Stimulated activated CD4-positive, alpha-beta T cell treated with anti-CD3 and anti-CD28 coated beads, TNF-alpha, amount 100 ng/mL, for 24 hours (primary cell): ENCODE measurements around the gene TYW1B.
A peak's percentile ranks its signal among the peaks of the same experiment; 100 is the strongest.
"Not testable (repeated sequence)": the region's sequence is repeated elsewhere in the genome, so short reads cannot be mapped to it uniquely, and the experiment has no call there.

ENCODE experiments used
- DNase-seq, 3 experiments: peaks; one replicate each; pipeline ENCODE4 v3.0.0-alpha.2; 2020; ENCODE audit warnings: low read depth in 3 of 3

TYW1B gene

DNA sequence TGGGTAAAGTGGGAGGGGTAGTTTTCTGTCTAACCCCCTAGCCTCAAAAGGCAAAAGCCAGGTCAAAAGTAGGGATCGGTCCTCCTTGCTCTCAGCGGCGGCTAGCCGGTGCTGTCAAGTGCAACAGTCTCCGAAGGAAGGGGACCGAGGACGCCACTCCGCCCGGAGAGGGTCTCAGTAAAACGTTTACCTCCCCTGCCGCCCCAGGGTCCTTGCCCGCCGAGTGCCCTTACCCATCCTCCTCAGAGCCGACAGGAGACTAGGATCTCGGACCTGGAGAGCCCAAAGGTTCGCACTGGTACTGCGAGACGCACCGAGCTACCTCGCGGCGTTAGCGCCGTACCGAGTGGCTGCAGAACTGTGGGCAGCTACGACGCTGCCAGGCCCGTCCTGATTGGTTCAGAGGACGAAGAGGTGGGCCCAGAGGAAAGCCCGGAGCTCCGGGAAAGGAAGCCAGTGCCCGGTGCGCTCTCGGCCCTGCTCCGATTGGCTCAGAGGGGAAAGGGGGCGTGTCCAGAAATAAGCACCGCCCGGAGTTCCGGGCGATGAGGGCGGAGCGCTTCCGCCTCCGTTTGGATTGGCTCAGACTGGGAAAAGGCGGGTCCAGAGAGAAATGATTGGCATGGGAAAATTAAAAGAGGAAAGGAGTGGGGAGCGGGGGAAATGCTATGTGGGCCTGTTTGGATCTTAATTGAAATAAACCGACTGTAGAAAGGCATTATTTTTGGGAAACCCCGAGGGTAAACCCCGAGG is at the start of gene TYW1B:
Gene TYW1B (minus strand): TSS at position 362 of the 753 bp plus-strand sequence. CDS start 125 bp downstream, at position 237.
- peak; percentile 93 to 96 (median 95) for DNase-seq

DNA sequence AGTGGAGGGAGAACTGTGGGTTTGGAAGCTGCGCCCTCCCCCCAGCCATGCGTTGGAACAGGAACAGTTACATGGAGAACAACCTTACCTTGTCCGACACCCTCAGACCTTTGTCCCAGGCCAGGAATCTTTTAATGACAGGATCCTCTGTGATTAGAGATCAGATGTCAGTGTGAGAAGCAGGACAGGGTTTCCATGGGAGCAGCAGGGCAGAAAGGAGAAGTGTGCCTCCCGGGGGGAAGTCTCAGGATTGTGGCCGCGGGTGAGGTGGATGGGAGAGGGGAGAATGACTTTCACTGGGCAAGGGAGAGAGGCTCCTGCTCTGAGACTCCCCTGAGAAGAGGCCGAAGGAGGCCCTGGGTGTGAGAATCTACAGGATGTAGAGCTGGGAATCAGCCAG is 39.6 kb upstream of the TYW1B start:
- not testable (repeated sequence) for DNase-seq

DNA sequence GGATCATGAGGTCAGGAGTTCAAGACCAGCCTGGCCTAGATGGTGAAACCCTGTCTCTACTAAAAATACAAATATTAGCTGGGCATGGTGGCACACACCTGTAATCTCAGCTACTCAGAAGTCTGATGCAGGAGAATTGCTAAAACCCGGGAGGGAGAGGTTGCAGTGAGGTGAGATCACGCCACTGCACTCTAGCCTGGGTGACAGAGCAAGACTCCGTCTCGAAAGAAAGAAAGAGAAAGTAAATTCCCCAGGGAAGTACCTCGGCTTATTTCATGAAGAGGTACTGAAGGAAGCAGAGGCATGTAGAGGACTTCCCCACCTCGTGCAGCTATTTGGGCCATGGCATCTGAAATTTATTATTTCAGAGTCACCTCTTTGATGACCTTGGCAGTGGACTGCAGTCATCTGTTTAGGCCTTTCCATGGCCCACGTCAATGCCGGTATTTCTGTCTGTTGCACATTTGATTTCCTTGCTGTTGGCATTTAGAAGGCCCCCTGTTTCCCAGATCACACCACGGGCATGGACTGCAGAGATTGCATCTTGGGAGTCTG is 30.9 kb upstream of the TYW1B start:
- DNase-seq = not testable (repeated sequence)

GRCh38 chr7:72857925-72858324 is 29.9 kb upstream of the TYW1B start:
- DNase-seq = not testable (repeated sequence)

DNA sequence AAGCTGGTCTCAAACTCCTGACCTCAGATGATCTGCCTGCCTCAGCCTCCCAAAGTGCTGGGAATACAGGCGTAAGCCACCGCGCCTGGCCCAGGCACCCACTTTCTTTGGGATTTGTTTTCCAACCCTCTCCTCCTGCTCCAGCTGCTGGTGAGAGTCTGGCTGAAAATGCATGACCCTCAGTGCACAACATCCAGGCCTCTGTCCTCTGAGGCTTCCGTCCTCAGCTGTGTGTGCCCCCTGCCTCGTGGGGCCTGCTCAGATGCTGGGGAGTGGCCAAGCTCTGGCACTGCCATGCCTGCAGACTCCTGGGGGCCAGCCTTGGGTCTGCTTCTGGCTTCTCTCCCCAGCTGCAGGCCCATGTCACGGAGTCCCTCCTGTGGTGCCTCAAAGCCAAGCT is 27.3 kb upstream of the TYW1B start:
- not testable (repeated sequence) for DNase-seq

GRCh38 chr7:72852937-72853336 is 24.9 kb upstream of the TYW1B start:
- not testable (repeated sequence) for DNase-seq

- DNase-seq = not testable (repeated sequence)
Observed at GRCh38 chr7:72850746-72851145, 22.7 kb upstream of the TYW1B start.

DNA sequence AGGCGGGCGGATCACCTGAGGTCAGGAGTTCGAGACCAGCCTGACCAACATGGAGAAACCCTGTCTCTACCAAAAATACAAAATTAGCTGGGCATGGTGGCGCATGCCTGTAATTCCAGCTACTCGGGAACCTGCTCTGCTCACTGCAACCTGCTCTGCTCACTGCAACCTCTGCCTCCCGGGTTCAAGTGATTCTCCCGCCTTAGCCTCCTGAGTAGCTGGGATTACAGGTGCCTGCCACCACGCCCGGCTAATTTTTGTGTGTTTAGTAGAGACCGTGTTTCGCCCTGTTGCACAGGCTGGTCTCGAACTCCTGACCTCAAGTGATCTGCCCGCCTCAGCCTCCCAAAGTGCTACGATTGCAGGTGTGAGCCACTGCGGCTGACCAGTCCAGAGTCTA is 16.1 kb upstream of the TYW1B start:
- DNase-seq = not testable (repeated sequence)

- DNase-seq = not testable (repeated sequence)
Observed at GRCh38 chr7:72843166-72843565, 15.2 kb upstream of the TYW1B start.

DNA sequence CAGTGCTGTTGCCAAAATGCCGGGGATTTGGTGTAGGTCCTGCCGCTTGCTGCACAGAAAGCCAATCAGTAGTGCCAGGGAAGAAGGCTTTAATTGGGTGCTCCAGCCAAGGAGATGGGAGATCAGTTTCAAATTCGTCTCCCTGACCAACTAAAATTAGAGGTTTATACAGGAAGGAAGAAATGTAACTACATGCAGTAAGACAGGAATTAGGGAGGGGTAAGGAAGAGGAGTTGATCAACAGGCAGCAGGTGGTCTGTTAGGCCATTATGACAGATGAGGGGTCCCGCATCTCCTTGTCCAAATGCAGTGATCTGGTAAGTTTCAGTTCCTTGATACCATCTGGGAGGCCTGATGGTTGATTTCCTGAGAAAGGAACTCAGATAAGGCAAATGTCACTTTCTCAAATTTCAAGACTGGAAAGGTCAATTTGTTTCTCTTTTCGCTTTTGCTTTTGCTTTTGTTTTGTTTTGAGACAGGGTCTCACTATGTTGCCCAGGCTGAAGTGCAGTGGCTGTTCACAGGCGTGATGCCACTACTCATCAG is 13.0 kb upstream of the TYW1B start:
- not testable (repeated sequence) for DNase-seq

GRCh38 chr7:72838315-72838714 is 10.3 kb upstream of the TYW1B start:
- not testable (repeated sequence) for DNase-seq

- DNase-seq = not testable (repeated sequence)
Observed at GRCh38 chr7:72837291-72837690, 9.3 kb upstream of the TYW1B start.

- DNase-seq = not testable (repeated sequence)
Observed at GRCh38 chr7:72830567-72830966, 2.6 kb upstream of the TYW1B start.

GRCh38 chr7:72829687-72830354 is 1.8 kb upstream of the TYW1B start:
- peak in 2 of 3 experiments; percentile 16 to 24 for DNase-seq

GRCh38 chr7:72829291-72829686 is 1.3 kb upstream of the TYW1B start:
- DNase-seq = peak; percentile 94 to 95 (median 95)

GRCh38 chr7:72823765-72824732 is 4.0 kb downstream of the TYW1B start:
- not testable (repeated sequence) for DNase-seq

DNA sequence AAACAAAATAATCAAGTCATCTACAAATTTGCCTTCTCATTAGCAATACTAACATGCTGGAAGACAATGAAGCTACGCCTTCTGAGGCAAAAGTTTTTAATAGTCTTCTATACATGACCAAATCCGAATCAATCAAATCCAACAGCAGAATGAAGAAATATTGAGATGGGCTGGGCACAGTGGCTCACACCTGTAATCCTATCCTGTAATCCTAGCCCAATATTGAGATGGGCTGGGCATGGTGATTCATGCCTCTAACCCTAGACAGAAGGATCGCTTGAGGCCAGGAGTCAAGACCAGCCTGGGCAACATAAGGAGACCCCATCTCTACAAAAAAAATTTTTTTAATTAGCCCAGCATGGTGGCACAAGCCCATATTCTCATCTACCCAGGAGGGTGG is 5.5 kb downstream of the TYW1B start:
- not testable (repeated sequence) for DNase-seq

- not testable (repeated sequence) for DNase-seq
Observed at GRCh38 chr7:72818663-72819361, 9.2 kb downstream of the TYW1B start.

DNA sequence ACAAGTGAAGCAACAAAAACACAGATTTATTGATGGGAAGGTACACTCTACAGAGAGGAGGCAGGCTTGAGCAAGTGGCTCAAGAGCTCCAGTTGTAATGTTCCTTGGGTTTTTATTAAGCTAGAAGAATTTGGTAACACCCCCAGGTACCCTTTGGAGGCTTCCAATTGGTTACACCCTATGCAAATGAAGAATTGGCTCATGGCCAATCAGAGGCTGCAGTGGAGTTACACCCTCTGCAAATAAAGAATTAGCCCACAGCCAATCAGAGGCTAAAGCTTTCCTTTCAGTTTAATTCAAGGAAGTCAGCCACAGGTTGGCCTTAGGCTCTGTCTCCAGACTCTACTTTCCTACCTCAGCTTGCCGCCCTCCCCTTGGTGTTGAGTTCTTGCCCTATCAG is 10.3 kb downstream of the TYW1B start:
- not testable (repeated sequence) for DNase-seq

DNA sequence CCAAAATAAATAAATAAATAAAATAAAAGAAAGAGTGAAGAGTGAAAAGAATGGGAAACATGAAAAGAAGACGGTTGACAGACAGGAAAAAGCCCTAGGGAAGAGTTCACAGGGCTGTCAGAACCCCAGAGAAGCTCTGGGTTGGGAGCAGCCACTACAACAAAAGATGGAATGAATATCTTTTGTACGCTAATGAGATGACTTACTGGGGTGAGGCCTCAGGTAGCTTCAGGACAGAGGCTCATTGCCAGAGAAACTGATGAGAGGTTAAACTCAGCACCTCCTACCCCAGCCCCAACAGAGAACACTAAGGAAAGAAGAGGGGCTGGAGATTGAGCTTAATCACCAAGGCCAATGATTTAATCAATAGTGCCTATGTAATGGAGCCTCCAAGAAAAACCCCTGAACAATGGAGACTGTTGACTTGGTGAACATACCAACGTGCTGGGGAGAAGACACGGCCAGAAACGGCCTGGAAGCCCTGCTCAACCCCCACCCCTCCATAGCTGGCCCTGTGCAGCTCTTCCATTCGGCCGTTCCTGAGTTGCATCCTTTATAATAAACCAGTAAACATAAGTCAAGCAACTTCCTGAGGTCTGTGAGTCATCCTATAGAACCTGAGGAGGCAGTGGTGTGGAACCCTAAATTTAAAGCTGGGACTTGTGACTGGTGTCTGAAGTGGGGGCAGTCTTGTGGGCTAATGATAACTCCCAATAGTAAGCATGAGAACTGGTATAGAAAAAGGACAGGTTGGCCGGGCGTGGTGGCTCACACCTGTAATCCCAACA is 11.4 kb downstream of the TYW1B start:
- not testable (repeated sequence) for DNase-seq
